GM12878 (cell line): ENCODE results near the gene TMSB10. TPM values are rescaled to one million over a fixed set of nuclear protein-coding genes. Genes with fewer than 3 reads are reported as not detected.
A peak's percentile ranks its signal among the peaks of the same experiment; 100 is the strongest.

Source experiments
- ATAC-seq: fragments of 200-7000 bp; cut with Tn5 transposase; 3 replicates; pipeline ENCODE4 v1.9.1; 2020; ENCODE audit warnings: mild to moderate bottlenecking, moderate library complexity
- BruUV-seq: library from RNA; stranded (reverse); fragments of 400-500 nt; replicated peaks from 2 replicates; lab custom pipeline; 2021; lab: Mats Ljungman, UMichigan
- CTCF ChIA-PET: fragments of 300-600 bp; sonication (Branson Sonifier 250); formaldehyde crosslinking; extraction: SDS; loops from one replicate; lab custom pipeline; 2021; ENCODE audit warnings: inconsistent platforms; lab: Yijun Ruan, JAX
- POLR2A ChIA-PET: fragments of 350-600 bp; formaldehyde crosslinking; extraction: SDS; loops from one replicate; lab custom pipeline; 2021; ENCODE audit warnings: inconsistent platforms; lab: Charles Lee
- RAD21 ChIA-PET: fragments of 300-600 bp; sonication (Branson Sonifier 250); formaldehyde crosslinking; loops from one replicate; lab custom pipeline; 2023; ENCODE audit warnings: antibody characterized with exemption; ENCODE audit not compliant: unreplicated experiment; lab: Charles Lee
- SMC1A ChIA-PET: fragments of 300-600 bp; sonication (Branson Sonifier 250); formaldehyde crosslinking; loops from one replicate; lab custom pipeline; 2023; ENCODE audit not compliant: unreplicated experiment, uncharacterized antibody; lab: Charles Lee
- DNase-seq: peaks from one replicate; pipeline ENCODE4 v3.0.0-alpha.2; 2011; ENCODE audit warnings: low read depth, low spot score
- FAIRE-seq: peaks from 3 replicates; lab custom pipeline; 2011; peaks lifted over from hg19 to GRCh38; lab: Jason Lieb, UNC
- H2AFZ ChIP-seq: 2 replicates; pipeline ENCODE4 v1.6.0; 2011; ENCODE audit warnings: low read depth, low read length, control low read depth; ENCODE audit not compliant: control insufficient read depth
- H3K27ac ChIP-seq: 2 replicates; pipeline ENCODE4 v1.5.1; 2011; ENCODE audit warnings: control low read depth; ENCODE audit not compliant: control insufficient read depth, insufficient read depth
- H3K27me3 ChIP-seq, 2 experiments: replicated peaks in 1 of 2; 2 replicates each; pipeline versions ENCODE4 v1.6.0 to v1.6.1; 2011; ENCODE audit warnings: low read length in 1 of 2; ENCODE audit not compliant: control insufficient read depth in 2 of 2, insufficient read depth in 2 of 2
- H3K36me3 ChIP-seq, 2 experiments: 2 replicates each; pipeline ENCODE4 v1.5.1; 2011; ENCODE audit warnings: low read length in 1 of 2; ENCODE audit not compliant: control insufficient read depth in 2 of 2, insufficient read depth in 2 of 2
- H3K4me1 ChIP-seq: 2 replicates; pipeline ENCODE4 v1.6.1; 2011; ENCODE audit warnings: mild to moderate bottlenecking, low read length, moderate library complexity, mixed read lengths; ENCODE audit not compliant: control insufficient read depth, insufficient read depth
- H3K4me2 ChIP-seq: 2 replicates; pipeline ENCODE4 v1.6.0; 2011; ENCODE audit warnings: control low read depth; ENCODE audit not compliant: control insufficient read depth, insufficient read depth
- H3K4me3 ChIP-seq: fragments of 200-600 bp; sonication (generic); 2 replicates; pipeline ENCODE4 v1.5.1; 2016
- H3K79me2 ChIP-seq: 2 replicates; pipeline ENCODE4 v1.6.0; 2011; ENCODE audit warnings: low read length; ENCODE audit not compliant: control insufficient read depth, insufficient read depth
- H3K9ac ChIP-seq: 2 replicates; pipeline ENCODE4 v1.8.0; 2011; ENCODE audit warnings: low read length, control low read depth, mixed read lengths; ENCODE audit not compliant: control insufficient read depth, insufficient read depth
- H3K9me3 ChIP-seq: replicated peaks from 3 replicates; pipeline ENCODE4 v1.5.1; 2011; ENCODE audit warnings: mild to moderate bottlenecking, low read length; ENCODE audit not compliant: control insufficient read depth, insufficient read depth
- H4K20me1 ChIP-seq: 2 replicates; pipeline ENCODE4 v1.6.0; 2011; ENCODE audit not compliant: control insufficient read depth, insufficient read depth
- CBX3 ChIP-seq: fragments of 200-600 bp; sonication (generic); IDR thresholded peaks from 2 replicates; pipeline ENCODE4 v1.6.1; 2016; ENCODE audit warnings: low read depth, borderline replicate concordance
- GATAD2B ChIP-seq: fragments of 450-650 bp; conservative IDR thresholded peaks from 2 replicates; pipeline ENCODE4 v1.6.1; 2017; ENCODE audit warnings: low read depth, mild to moderate bottlenecking, moderate library complexity
- HDAC6 ChIP-seq: fragments of 200-600 bp; sonication (generic); IDR thresholded peaks from one replicate; pipeline ENCODE4 v1.8.0; 2017; ENCODE audit warnings: antibody characterized with exemption; ENCODE audit not compliant: unreplicated experiment
- MXI1 ChIP-seq: fragments of 150-350 bp; IDR thresholded peaks from 2 replicates; pipeline ENCODE4 v1.6.1; 2011; ENCODE audit warnings: low read depth, mild to moderate bottlenecking, inconsistent platforms, low read length, improper control_type of control experiment
- NFXL1 ChIP-seq: fragments of 450-650 bp; IDR thresholded peaks from 2 replicates; pipeline ENCODE4 v1.6.1; 2017; ENCODE audit warnings: antibody characterized with exemption, mild to moderate bottlenecking, borderline replicate concordance
- PAX5 ChIP-seq: IDR thresholded peaks from 2 replicates; pipeline ENCODE4 v1.6.1; 2011; ENCODE audit warnings: low read depth, low read length, borderline replicate concordance
- POLR2A ChIP-seq: IDR thresholded peaks from 2 replicates; pipeline ENCODE4 v1.6.1; 2011; ENCODE audit warnings: low read depth, mild to moderate bottlenecking, low read length
- POLR2AphosphoS2 ChIP-seq: IDR thresholded peaks from 2 replicates; pipeline ENCODE4 v1.6.1; 2011; ENCODE audit warnings: low read depth, mild to moderate bottlenecking, low read length, improper control_type of control experiment, moderate library complexity
- POU2F2 ChIP-seq: IDR thresholded peaks from 3 replicates; pipeline ENCODE4 v1.6.1; 2011; ENCODE audit warnings: low read depth, mild to moderate bottlenecking, low read length, borderline replicate concordance
- RAD51 ChIP-seq: fragments of 450-650 bp; IDR thresholded peaks from 2 replicates; pipeline ENCODE4 v1.6.1; 2016; ENCODE audit warnings: moderate library complexity, mild to moderate bottlenecking, inconsistent platforms
- RELB ChIP-seq: fragments of 450-650 bp; IDR thresholded peaks from 2 replicates; pipeline ENCODE4 v1.6.1; 2017; ENCODE audit warnings: low read depth, mild to moderate bottlenecking, moderate library complexity
- SPI1 ChIP-seq: IDR thresholded peaks from 2 replicates; pipeline ENCODE4 v1.6.1; 2011; ENCODE audit warnings: low read depth, mild to moderate bottlenecking, low read length, moderate library complexity, borderline replicate concordance; ENCODE audit not compliant: insufficient read depth
- STAT3 ChIP-seq: IDR thresholded peaks from 2 replicates; pipeline ENCODE4 v1.6.1; 2011; ENCODE audit warnings: low read depth, low read length, improper control_type of control experiment
- ZBTB33 ChIP-seq: fragments of 450-650 bp; IDR thresholded peaks from 2 replicates; pipeline ENCODE4 v1.6.1; 2017; ENCODE audit warnings: mild to moderate bottlenecking
- ZNF24 ChIP-seq: fragments of 450-650 bp; IDR thresholded peaks from 2 replicates; pipeline ENCODE4 v1.6.1; 2017; ENCODE audit warnings: antibody characterized with exemption, mild to moderate bottlenecking
- WGBS: methylation state at CpG from one replicate; pipeline ENCODE4 v1.1.6; 2016; ENCODE audit warnings: low lambda C conversion rate; ENCODE audit not compliant: insufficient replicate concordance, insufficient coverage; ENCODE audit errors: missing lambda C conversion rate; 5-methylcytosine and 5-hydroxymethylcytosine counted together
- in situ Hi-C: fragments of 300-500 bp; cut with MboI; formaldehyde crosslinking; loops from 9 replicates; pipeline ENCODE4 v1.14.3; 2018; ENCODE audit warnings: mixed read lengths
- intact Hi-C: fragments of 100-400 bp; cut with micrococcal nuclease; formaldehyde crosslinking; loops from one replicate; pipeline ENCODE4 v1.14.2; 2022; ENCODE audit not compliant: unreplicated experiment
- polyA plus RNA-seq, 11 experiments: library from polyadenylated mRNA; depleted of rRNA in 4 of 11; unstranded in 6 of 11; stranded (reverse) in 5 of 11; fragments of >200 nt; fragmentation: Nextera tagmentation in 4 of 11; fragmentation: Illumina TruSeq in 1 of 11; extraction: Ambion mirVana in 4 of 11; extraction: Trizol in 1 of 11; gene quantifications; 1 replicate in 1 of 11; 2 replicates in 10 of 11; pipeline versions ENCODE4 v1.2.1 to v1.2.3, GENCODE V29; 2011 to 2016; ENCODE audit warnings: inconsistent platforms in 2 of 11, missing spikeins in 2 of 11, low read depth in 1 of 11
- total RNA-seq, 4 experiments: library from RNA; depleted of rRNA in 3 of 4; stranded (reverse); fragments of >200 nt in 3 of 4; fragmentation: Illumina TruSeq in 1 of 4; extraction: Trizol in 1 of 4; gene quantifications; 2 replicates each; pipeline versions ENCODE4 v1.2.1 to v1.2.3, GENCODE V29; 2013 to 2021
- TF ChIP-seq, protein P1 (sequence below): IDR thresholded peaks from 2 replicates; pipeline ENCODE4 v1.6.1; 2012; ENCODE audit warnings: improper control_type of control experiment, low read depth, low read length; ENCODE audit not compliant: insufficient replicate concordance

The TMSB10 gene
- total and polyA plus RNA-seq, 10 of the 15 experiments (the other 5 are each of a cell fraction or from before 2014, with no cell fraction given): 1,406 to 4,860 (median 3,381) TPM

- Histone ChIP-seq H4K20me1 (no peaks in the 10 kb centered on the region), H3K27me3 (no peaks in the 10 kb centered on the region), H3K27ac (peak overlapping the region; percentile 60), H3K79me2 (peaks cover 20% of the 10 kb centered on the region), H3K36me3 (no peaks in the 10 kb centered on the region), H3K4me1 (peaks cover 24% of the 10 kb centered on the region), H3K4me3 (peak overlapping the region; percentile 99; the same call in 1 of the 2 replicates), H3K4me2 (peak overlapping the region; percentile 78), H3K9ac (peak overlapping the region; percentile 64; the same call in 1 of the 2 replicates), H3K9me3 (no peaks in the 10 kb centered on the region; the same call in 2 of the 3 replicates), H2AFZ (peak overlapping the region; percentile 79; the same call in 1 of the 2 replicates)
- CTCF ChIA-PET: interaction anchor here (1.2 to 3.4 kb wide), 3 partner anchors 15 to 22 kb away, joined by 5 to 13 read pairs (median 7); no protein-coding TSS in a partner anchor
- BruUV-seq: no TSS peak
- RAD21 ChIA-PET: interaction anchor here (0.9 to 4.3 kb wide), 6 partner anchors 15 to 66 kb away, joined by 3 to 67 read pairs (median 4); partner anchors contain the start of gene KCMF1
- FAIRE-seq (no peak), DNase-seq (no peak), ATAC-seq (no peak)
- POLR2A ChIA-PET: interaction anchor here (1.5 to 5.2 kb wide), 6 partner anchors 15 to 42 kb away, joined by 6 to 71 read pairs (median 19); no protein-coding TSS in a partner anchor
- intact Hi-C loops (loop anchor here (1.0 kb wide), 1 partner anchor 23 kb away; the partner anchor contains the start of gene TRABD2A), in situ Hi-C loops (no loop called here)
- SMC1A ChIA-PET: interaction anchor here (0.6 to 6.0 kb wide), 4 partner anchors 16 to 38 kb away, joined by 3 to 52 read pairs (median 17); no protein-coding TSS in a partner anchor
- WGBS: under 1% methylated on average over 21 of the region's 21 CpGs
- TF ChIP-seq CBX3: no peak
- no peak for TF ChIP-seq STAT3
- TF ChIP-seq PAX5: no peak
- TF ChIP-seq RAD51: no peak
- TF ChIP-seq GATAD2B: no peak
- TF ChIP-seq HDAC6: no peak
- TF ChIP-seq MXI1: no peak
- TF ChIP-seq, protein P1, sequence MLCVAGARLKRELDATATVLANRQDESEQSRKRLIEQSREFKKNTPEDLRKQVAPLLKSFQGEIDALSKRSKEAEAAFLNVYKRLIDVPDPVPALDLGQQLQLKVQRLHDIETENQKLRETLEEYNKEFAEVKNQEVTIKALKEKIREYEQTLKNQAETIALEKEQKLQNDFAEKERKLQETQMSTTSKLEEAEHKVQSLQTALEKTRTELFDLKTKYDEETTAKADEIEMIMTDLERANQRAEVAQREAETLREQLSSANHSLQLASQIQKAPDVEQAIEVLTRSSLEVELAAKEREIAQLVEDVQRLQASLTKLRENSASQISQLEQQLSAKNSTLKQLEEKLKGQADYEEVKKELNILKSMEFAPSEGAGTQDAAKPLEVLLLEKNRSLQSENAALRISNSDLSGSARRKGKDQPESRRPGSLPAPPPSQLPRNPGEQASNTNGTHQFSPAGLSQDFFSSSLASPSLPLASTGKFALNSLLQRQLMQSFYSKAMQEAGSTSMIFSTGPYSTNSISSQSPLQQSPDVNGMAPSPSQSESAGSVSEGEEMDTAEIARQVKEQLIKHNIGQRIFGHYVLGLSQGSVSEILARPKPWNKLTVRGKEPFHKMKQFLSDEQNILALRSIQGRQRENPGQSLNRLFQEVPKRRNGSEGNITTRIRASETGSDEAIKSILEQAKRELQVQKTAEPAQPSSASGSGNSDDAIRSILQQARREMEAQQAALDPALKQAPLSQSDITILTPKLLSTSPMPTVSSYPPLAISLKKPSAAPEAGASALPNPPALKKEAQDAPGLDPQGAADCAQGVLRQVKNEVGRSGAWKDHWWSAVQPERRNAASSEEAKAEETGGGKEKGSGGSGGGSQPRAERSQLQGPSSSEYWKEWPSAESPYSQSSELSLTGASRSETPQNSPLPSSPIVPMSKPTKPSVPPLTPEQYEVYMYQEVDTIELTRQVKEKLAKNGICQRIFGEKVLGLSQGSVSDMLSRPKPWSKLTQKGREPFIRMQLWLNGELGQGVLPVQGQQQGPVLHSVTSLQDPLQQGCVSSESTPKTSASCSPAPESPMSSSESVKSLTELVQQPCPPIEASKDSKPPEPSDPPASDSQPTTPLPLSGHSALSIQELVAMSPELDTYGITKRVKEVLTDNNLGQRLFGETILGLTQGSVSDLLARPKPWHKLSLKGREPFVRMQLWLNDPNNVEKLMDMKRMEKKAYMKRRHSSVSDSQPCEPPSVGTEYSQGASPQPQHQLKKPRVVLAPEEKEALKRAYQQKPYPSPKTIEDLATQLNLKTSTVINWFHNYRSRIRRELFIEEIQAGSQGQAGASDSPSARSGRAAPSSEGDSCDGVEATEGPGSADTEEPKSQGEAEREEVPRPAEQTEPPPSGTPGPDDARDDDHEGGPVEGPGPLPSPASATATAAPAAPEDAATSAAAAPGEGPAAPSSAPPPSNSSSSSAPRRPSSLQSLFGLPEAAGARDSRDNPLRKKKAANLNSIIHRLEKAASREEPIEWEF: no peak
- TF ChIP-seq NFXL1: no peak
- no peak for TF ChIP-seq POU2F2
- TF ChIP-seq ZNF24: no peak
- TF ChIP-seq POLR2AphosphoS2: no peak
- no peak for TF ChIP-seq SPI1
- no peak for TF ChIP-seq ZBTB33
- TF ChIP-seq RELB: no peak
- TF ChIP-seq POLR2A: no peak
Measured at GRCh38 chr2:84904717-84905174, 710 bp upstream of the TMSB10 start.
